ENCODE data around the gene ASNSD1.
A peak's percentile ranks its signal among the peaks of the same experiment; 100 is the strongest.

The ASNSD1 gene

GRCh38 chr2:189618197-189618596 is 43.1 kb upstream of the ASNSD1 start:
- no peak for TF ChIP-seq CTCF (IDR thresholded peaks at IDR 0.05)
- Histone ChIP-seq H3K79me2 (no peaks in the 10 kb centered on the region), H3K9ac (no peak overlapping the region), H3K4me3 (ENCODE audit: low read depth, low read length) (no peak overlapping the region), H3K27me3 (ENCODE audit: control insufficient read depth, insufficient read depth, low read length) (no peaks in the 10 kb centered on the region), H3K4me2 (ENCODE audit: low read length) (no peak overlapping the region), H3K4me1 (peaks cover 7% of the 10 kb centered on the region), H3K27ac (no peak overlapping the region), H3K9me3 (ENCODE audit: control insufficient read depth, low read length) (no peaks in the 10 kb centered on the region), H2AFZ (no peak overlapping the region), H3K36me3 (ENCODE audit: control insufficient read depth, insufficient read depth, low read length) (no peaks in the 10 kb centered on the region)

- no peaks in the 10 kb centered on the region for H3K9me3 ChIP-seq (ENCODE audit: control insufficient read depth, low read length)
- H3K4me1 ChIP-seq: peaks cover 7% of the 10 kb centered on the region
- no peak overlapping the region for H3K9ac ChIP-seq
- no peak for TF ChIP-seq CTCF (IDR thresholded peaks at IDR 0.05)
- no peak overlapping the region for H2AFZ ChIP-seq
- H3K4me2 ChIP-seq (ENCODE audit: low read length): no peak overlapping the region
- H3K36me3 ChIP-seq (ENCODE audit: control insufficient read depth, insufficient read depth, low read length): no peaks in the 10 kb centered on the region
- H3K27me3 ChIP-seq (ENCODE audit: control insufficient read depth, insufficient read depth, low read length): no peaks in the 10 kb centered on the region
- H3K27ac ChIP-seq: no peak overlapping the region
- H3K79me2 ChIP-seq: no peaks in the 10 kb centered on the region
- H3K4me3 ChIP-seq (ENCODE audit: low read depth, low read length): no peak overlapping the region
Measured at GRCh38 chr2:189621781-189622180, 39.5 kb upstream of the ASNSD1 start.

GRCh38 chr2:189623049-189623448 is 38.2 kb upstream of the ASNSD1 start:
- no peak overlapping the region for H3K27ac ChIP-seq
- H3K9ac ChIP-seq: no peak overlapping the region
- H3K36me3 ChIP-seq (ENCODE audit: control insufficient read depth, insufficient read depth, low read length): no peaks in the 10 kb centered on the region
- TF ChIP-seq CTCF (IDR thresholded peaks at IDR 0.05): no peak
- no peak overlapping the region for H2AFZ ChIP-seq
- peaks cover 7% of the 10 kb centered on the region for H3K4me1 ChIP-seq
- H3K4me3 ChIP-seq (ENCODE audit: low read depth, low read length): no peak overlapping the region
- no peaks in the 10 kb centered on the region for H3K9me3 ChIP-seq (ENCODE audit: control insufficient read depth, low read length)
- H3K27me3 ChIP-seq (ENCODE audit: control insufficient read depth, insufficient read depth, low read length): no peaks in the 10 kb centered on the region
- no peaks in the 10 kb centered on the region for H3K79me2 ChIP-seq
- no peak overlapping the region for H3K4me2 ChIP-seq (ENCODE audit: low read length)

GRCh38 chr2:189624648-189625355 is 36.5 kb upstream of the ASNSD1 start:
- no peak overlapping the region for H3K27ac ChIP-seq
- no peaks in the 10 kb centered on the region for H3K79me2 ChIP-seq
- H3K9ac ChIP-seq: no peak overlapping the region
- H3K4me1 ChIP-seq: peaks cover 7% of the 10 kb centered on the region
- no peaks in the 10 kb centered on the region for H3K9me3 ChIP-seq (ENCODE audit: control insufficient read depth, low read length)
- H3K36me3 ChIP-seq (ENCODE audit: control insufficient read depth, insufficient read depth, low read length): no peaks in the 10 kb centered on the region
- no peak for TF ChIP-seq CTCF (IDR thresholded peaks at IDR 0.05)
- H3K4me3 ChIP-seq (ENCODE audit: low read depth, low read length): no peak overlapping the region
- H3K4me2 ChIP-seq (ENCODE audit: low read length): no peak overlapping the region
- no peaks in the 10 kb centered on the region for H3K27me3 ChIP-seq (ENCODE audit: control insufficient read depth, insufficient read depth, low read length)
- H2AFZ ChIP-seq: peak overlapping the region; percentile 43

GRCh38 chr2:189625636-189626035 is 35.6 kb upstream of the ASNSD1 start:
- TF ChIP-seq CTCF (IDR thresholded peaks at IDR 0.05): no peak
- no peaks in the 10 kb centered on the region for H3K9me3 ChIP-seq (ENCODE audit: control insufficient read depth, low read length)
- H3K4me3 ChIP-seq (ENCODE audit: low read depth, low read length): no peak overlapping the region
- no peak overlapping the region for H3K4me2 ChIP-seq (ENCODE audit: low read length)
- H2AFZ ChIP-seq: no peak overlapping the region
- H3K79me2 ChIP-seq: no peaks in the 10 kb centered on the region
- peaks cover 8% of the 10 kb centered on the region for H3K4me1 ChIP-seq
- no peaks in the 10 kb centered on the region for H3K36me3 ChIP-seq (ENCODE audit: control insufficient read depth, insufficient read depth, low read length)
- H3K9ac ChIP-seq: no peak overlapping the region
- H3K27me3 ChIP-seq (ENCODE audit: control insufficient read depth, insufficient read depth, low read length): no peaks in the 10 kb centered on the region
- H3K27ac ChIP-seq: no peak overlapping the region

All from parathyroid adenoma (tissue), 2 donors.